ENCODE measurements around the gene WDR70. TPM values are rescaled to one million over a fixed set of nuclear protein-coding genes. Genes with fewer than 3 reads are reported as not detected.

Gene WDR70
- total and polyA plus RNA-seq, 2 of the 8 experiments (the other 6 are each of a cell fraction or from before 2014, with no cell fraction given), result 10.6 to 37.4 TPM

DNA sequence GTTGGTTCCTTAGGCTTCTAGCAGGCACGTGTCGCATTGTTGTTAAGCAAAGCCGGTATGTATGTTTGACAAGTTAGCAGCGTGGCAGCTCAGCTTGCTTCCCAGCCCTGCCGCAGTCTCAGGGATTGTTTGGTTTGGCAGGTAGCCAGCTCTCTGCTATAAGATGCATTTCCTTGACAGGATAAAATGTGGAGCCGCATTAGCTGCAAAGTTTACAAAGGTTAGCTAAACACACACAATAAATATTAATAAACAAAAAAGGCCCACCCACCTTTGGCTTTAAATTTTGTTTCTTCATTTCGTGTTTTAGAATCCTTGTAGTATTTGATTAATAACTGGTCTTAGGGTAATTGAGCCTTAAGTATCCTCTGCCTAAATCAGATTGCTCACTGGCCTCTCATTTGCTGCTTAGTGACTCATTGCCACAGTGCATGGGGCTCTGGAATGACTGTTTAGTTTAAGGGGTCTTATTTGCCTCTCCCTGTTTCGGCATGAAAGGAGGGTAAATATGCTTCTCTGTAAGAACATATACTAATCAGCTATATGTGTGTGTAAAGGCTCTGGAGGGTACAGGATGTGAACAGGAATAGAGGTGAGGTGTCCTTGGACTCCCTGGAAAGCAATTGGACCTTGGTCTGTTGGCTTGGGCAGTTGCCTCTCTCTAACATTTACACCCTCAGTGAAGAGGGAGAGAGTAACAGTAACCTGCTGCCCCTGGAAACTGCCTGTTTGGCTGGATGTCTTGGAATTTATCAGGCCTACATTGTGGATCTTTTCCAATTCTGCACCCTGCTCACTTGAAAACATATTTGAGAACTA lies 338.7 kb downstream of the WDR70 start:
- Histone ChIP-seq H3K27me3 (replicated peaks in 1 of 4; ENCODE audit: control insufficient read depth in 3 of 4, extremely low read depth in 1 of 4, insufficient read depth in 3 of 4, low read length in 3 of 4) (no peaks in the 10 kb centered on the region), H3K79me1 (ENCODE audit: low read depth, low read length) (no peaks in the 10 kb centered on the region), H3K4me2 (ENCODE audit: insufficient read depth in 1 of 2, low read depth in 2 of 2, low read length in 2 of 2) (no peak overlapping the region), H3K23ac (ENCODE audit: insufficient read length) (no peak overlapping the region), H2AK5ac (ENCODE audit: low read depth, low read length) (no peak overlapping the region), H2BK20ac (ENCODE audit: low read length) (no peak overlapping the region), H3K36me3 (ENCODE audit: control insufficient read depth in 2 of 4, insufficient read depth in 4 of 4, low read length in 3 of 4) (no peaks in the 10 kb centered on the region), H4K5ac (ENCODE audit: insufficient read length, low read depth, low read length) (no peak overlapping the region), H3K23me2 (ENCODE audit: low read depth, low read length) (no peaks in the 10 kb centered on the region), H4K91ac (replicated peaks; ENCODE audit: insufficient read length, low read length) (no peak overlapping the region), H4K8ac (ENCODE audit: extremely low read depth, insufficient read depth, low read length) (no peak overlapping the region), H2AFZ (ENCODE audit: low read length) (no peak overlapping the region), H2BK12ac (ENCODE audit: low read depth, low read length) (no peak overlapping the region), H3K9ac (replicated peaks in 1 of 4; ENCODE audit: extremely low read depth in 1 of 4, low read depth in 3 of 4, low read length in 3 of 4) (no peak overlapping the region), H3K4me1 (replicated peaks in 1 of 4; ENCODE audit: control insufficient read depth in 3 of 4, insufficient read depth in 4 of 4, low read length in 3 of 4) (peaks cover 0 to 6% (median 2%) of the 10 kb centered on the region in 4 experiments; a peak in 3 of 7 replicates), H3K27ac (ENCODE audit: low read depth, low read length) (no peak overlapping the region), H2BK15ac (ENCODE audit: low read length) (no peak overlapping the region), H3K18ac (ENCODE audit: extremely low read depth, low read length) (no peak overlapping the region), H3K79me2 (ENCODE audit: control insufficient read depth in 1 of 2, insufficient read depth in 2 of 2, low read length in 2 of 2) (no peaks in the 10 kb centered on the region), H4K20me1 (replicated peaks in 1 of 2; ENCODE audit: control insufficient read depth in 1 of 2, insufficient read depth in 2 of 2, low read length in 2 of 2) (no peaks in the 10 kb centered on the region), H3K14ac (ENCODE audit: insufficient read length) (no peak overlapping the region), H3K9me3 (ENCODE audit: insufficient read depth in 2 of 2, low read depth in 1 of 2, low read length in 1 of 2) (no peaks in the 10 kb centered on the region), H2BK120ac (replicated peaks; ENCODE audit: low read depth, low read length) (no peak overlapping the region), H3K56ac (replicated peaks; ENCODE audit: insufficient read length, low read depth, low read length) (no peak overlapping the region), H3K4ac (replicated peaks; ENCODE audit: insufficient read length, low read depth, low read length) (no peak overlapping the region), H2BK5ac (ENCODE audit: low read depth, low read length) (no peak overlapping the region), H3K4me3 (ENCODE audit: extremely low read depth in 1 of 4, insufficient read depth in 2 of 4, low read depth in 3 of 4, low read length in 4 of 4) (no peak overlapping the region)
- DNase-seq (ENCODE audit: low read depth in 1 of 2, low spot score in 2 of 2), result no peak
- WGBS, 2 experiments (ENCODE audit: extremely low coverage in 1 of 2, insufficient coverage in 1 of 2, insufficient read length in 1 of 2, insufficient replicate concordance in 2 of 2, low coverage in 1 of 2, low lambda C conversion rate in 2 of 2, missing lambda C conversion rate in 1 of 2), result 84% methylated on average over 8 of the region's 8 CpGs; no CpG with 5 or more reads in 1 of the 2 experiments
- FAIRE-seq, result no peak
- ChIA-PET POLR2A (ENCODE audit: partially characterized antibody) (no interaction called here), CTCF (ENCODE audit: partially characterized antibody) (interaction anchor here (2.0 kb wide), 1 partner anchor 7 kb away, joined by 6 read pairs; no protein-coding TSS in a partner anchor)
- TF ChIP-seq KDM1A (IDR thresholded peaks at IDR 0.05; ENCODE audit: borderline replicate concordance, low read length) (no peak), ZNF274 (IDR thresholded peaks at IDR 0.05; ENCODE audit: borderline replicate concordance, extremely low read depth, low read length) (no peak), PHF8 (conservative IDR thresholded peaks at IDR 0.05; ENCODE audit: low read depth, low read length) (no peak), JUN (IDR thresholded peaks at IDR 0.05; ENCODE audit: low read depth, low read length) (no peak), CTBP2 (IDR thresholded peaks at IDR 0.05; ENCODE audit: borderline replicate concordance, insufficient read depth, insufficient read length, low read length) (no peak), TEAD4 (IDR thresholded peaks at IDR 0.05; ENCODE audit: low read depth, low read length) (no peak), ASH2L (IDR thresholded peaks at IDR 0.05; ENCODE audit: low read length) (no peak), HDAC2 (IDR thresholded peaks at IDR 0.05; ENCODE audit: borderline replicate concordance in 1 of 2, low read depth in 2 of 2, low read length in 2 of 2) (no peak), SUZ12 (IDR thresholded peaks at IDR 0.05; ENCODE audit: low read length) (no peak), SIRT6 (IDR thresholded peaks at IDR 0.05; ENCODE audit: low read length) (no peak)
